Endothelial cell of umbilical vein (primary cell): ENCODE measurements around the gene C2CD3. TPM values are rescaled to one million over a fixed set of nuclear protein-coding genes. Genes with fewer than 3 reads are reported as not detected.

Source experiments
- BruUV-seq: library from RNA; stranded (reverse); fragments of 400-500 nt; replicated peaks from 2 replicates; lab custom pipeline; 2021; lab: Mats Ljungman, UMichigan
- CTCF ChIA-PET: fragments of 300-600, 350-600 bp; sonication (Branson Sonifier 250); formaldehyde crosslinking; loops from one replicate; lab custom pipeline; 2021; ENCODE audit warnings: antibody characterized with exemption, inconsistent platforms; lab: Charles Lee
- POLR2A ChIA-PET: fragments of 300-600, 350-600 bp; sonication (Branson Sonifier 250); formaldehyde crosslinking; loops from one replicate; lab custom pipeline; 2021; ENCODE audit warnings: antibody characterized with exemption, inconsistent platforms; lab: Charles Lee
- DNase-seq: peaks from one replicate; pipeline ENCODE4 v3.0.0-alpha.2; 2011; ENCODE audit warnings: low read depth, low spot score
- FAIRE-seq: peaks from 2 replicates; lab custom pipeline; 2011; peaks lifted over from hg19 to GRCh38; lab: Jason Lieb, UNC
- H2AFZ ChIP-seq: 2 replicates; pipeline ENCODE4 v1.6.0; 2012; ENCODE audit warnings: low read depth, low read length, control low read depth, inconsistent platforms
- H3K27ac ChIP-seq: 2 replicates; pipeline ENCODE4 v1.5.1; 2011; ENCODE audit warnings: low read depth, mild to moderate bottlenecking, control low read depth, low read length, moderate library complexity; ENCODE audit not compliant: insufficient read depth
- H3K27me3 ChIP-seq, 2 experiments: 2 replicates each; pipeline versions ENCODE4 v1.6.0 to v1.6.1; 2011; ENCODE audit warnings: low read length in 2 of 2, mixed read lengths in 1 of 2; ENCODE audit not compliant: control insufficient read depth in 2 of 2, insufficient read depth in 2 of 2
- H3K36me3 ChIP-seq, 2 experiments: 2 replicates in 1 of 2; 3 replicates in 1 of 2; pipeline ENCODE4 v1.5.1; 2011; ENCODE audit warnings: low read length in 2 of 2, mild to moderate bottlenecking in 1 of 2, moderate library complexity in 1 of 2; ENCODE audit not compliant: control insufficient read depth in 2 of 2, insufficient read depth in 2 of 2; ENCODE audit errors: extremely low read depth in 1 of 2
- H3K4me1 ChIP-seq: 3 replicates; pipeline ENCODE4 v1.5.1; 2011; ENCODE audit warnings: mild to moderate bottlenecking, low read length; ENCODE audit not compliant: control insufficient read depth, insufficient read depth; ENCODE audit errors: extremely low read depth
- H3K4me2 ChIP-seq: 2 replicates; pipeline ENCODE4 v1.6.1; 2011; ENCODE audit warnings: low read length, control low read depth, mixed read lengths; ENCODE audit not compliant: insufficient read depth
- H3K4me3 ChIP-seq, 3 experiments: fragments of 200-600 bp in 1 of 3; sonication (generic), shearing (Covaris generic) in 1 of 3; replicated peaks in 1 of 3; 2 replicates each; pipeline ENCODE4 v1.5.1; 2011 to 2016; ENCODE audit warnings: control low read depth in 3 of 3, low read length in 3 of 3, mild to moderate bottlenecking in 2 of 3, inconsistent platforms in 1 of 3, low read depth in 1 of 3, moderate library complexity in 1 of 3; ENCODE audit not compliant: insufficient read depth in 1 of 3
- H3K79me2 ChIP-seq: 2 replicates; pipeline ENCODE4 v1.6.0; 2012; ENCODE audit warnings: low read length, inconsistent platforms; ENCODE audit not compliant: control insufficient read depth, insufficient read depth
- H3K9ac ChIP-seq: replicated peaks from 2 replicates; pipeline ENCODE3; 2011; ENCODE audit warnings: low read length, control low read depth; ENCODE audit not compliant: insufficient read depth; ENCODE audit errors: extremely low read depth
- H3K9me1 ChIP-seq: replicated peaks from 3 replicates; pipeline ENCODE4 v1.6.0; 2011; ENCODE audit warnings: mild to moderate bottlenecking, low read length; ENCODE audit not compliant: control insufficient read depth, insufficient read depth; ENCODE audit errors: extremely low read depth
- H3K9me3 ChIP-seq: replicated peaks from 2 replicates; pipeline ENCODE4 v1.5.1; 2012; ENCODE audit warnings: low read length, inconsistent platforms; ENCODE audit not compliant: control insufficient read depth, insufficient read depth
- H4K20me1 ChIP-seq: replicated peaks from 2 replicates; pipeline ENCODE3; 2011; ENCODE audit warnings: mild to moderate bottlenecking, low read length; ENCODE audit not compliant: control insufficient read depth, insufficient read depth; ENCODE audit errors: extremely low read depth
- CTCF ChIP-seq, 2 donors: IDR thresholded peaks; 1 replicate in 1 of 2; 2 replicates in 1 of 2; pipeline ENCODE4 v1.5.1; 2011; ENCODE audit warnings: low read length in 2 of 2, mild to moderate bottlenecking in 2 of 2, moderate library complexity in 2 of 2, control low read depth in 1 of 2, inconsistent platforms in 1 of 2, low read depth in 1 of 2; ENCODE audit not compliant: insufficient read depth in 1 of 2; ENCODE audit errors: extremely low read depth in 1 of 2
- EZH2 ChIP-seq: IDR thresholded peaks from 2 replicates; pipeline ENCODE4 v1.6.1; 2012; ENCODE audit warnings: borderline replicate concordance, low read depth, mild to moderate bottlenecking, moderate library complexity, low read length, inconsistent platforms; ENCODE audit not compliant: severe bottlenecking
- FOS ChIP-seq: IDR thresholded peaks from 2 replicates; pipeline ENCODE4 v1.6.1; 2011; ENCODE audit warnings: mild to moderate bottlenecking, low read length, moderate library complexity, borderline replicate concordance; ENCODE audit not compliant: insufficient read depth
- GATA2 ChIP-seq: IDR thresholded peaks from 2 replicates; pipeline ENCODE4 v1.7.0; 2011; ENCODE audit warnings: low read depth, mild to moderate bottlenecking, moderate library complexity, mixed read lengths, low read length; ENCODE audit not compliant: insufficient read length, insufficient read depth
- MAX ChIP-seq: IDR thresholded peaks from 2 replicates; pipeline ENCODE4 v1.6.1; 2011; ENCODE audit not compliant: insufficient read depth, insufficient read length
- MYC ChIP-seq: IDR thresholded peaks from one replicate; pipeline ENCODE4 v1.6.1; 2011; ENCODE audit warnings: mild to moderate bottlenecking, low read depth, low read length
- POLR2A ChIP-seq: IDR thresholded peaks from 2 replicates; pipeline ENCODE4 v1.6.1; 2012; ENCODE audit warnings: low read depth, mild to moderate bottlenecking, control low read depth, low read length
- dilution Hi-C: fragments of 300-500 bp; cut with MboI; formaldehyde crosslinking; loops from one replicate; pipeline ENCODE4 v1.15.0; 2019; ENCODE audit warnings: low sequenced_read_pairs; ENCODE audit not compliant: extremely low pct_ligation_motif_present
- intact Hi-C: fragments of 100-400 bp; cut with micrococcal nuclease; formaldehyde crosslinking; loops from one replicate; pipeline ENCODE4 v1.10.0; 2022
- polyA plus RNA-seq, 4 experiments: library from polyadenylated mRNA; depleted of rRNA in 3 of 4; stranded (reverse) in 3 of 4; unstranded in 1 of 4; fragments of >200 nt; gene quantifications; 2 replicates each; pipeline versions ENCODE4 v1.2.1 to v1.2.3, GENCODE V29; 2011 to 2012; ENCODE audit warnings: missing spikeins in 1 of 4
- total RNA-seq: library from RNA; stranded (reverse); gene quantifications from 2 replicates; pipeline ENCODE4 v1.2.3, GENCODE V29; 2021

The C2CD3 gene
- total and polyA plus RNA-seq, 2 donors (not counting 3 experiments of a cell fraction or from before 2014, with no cell fraction given): 12.9 to 36.6 TPM

DNA sequence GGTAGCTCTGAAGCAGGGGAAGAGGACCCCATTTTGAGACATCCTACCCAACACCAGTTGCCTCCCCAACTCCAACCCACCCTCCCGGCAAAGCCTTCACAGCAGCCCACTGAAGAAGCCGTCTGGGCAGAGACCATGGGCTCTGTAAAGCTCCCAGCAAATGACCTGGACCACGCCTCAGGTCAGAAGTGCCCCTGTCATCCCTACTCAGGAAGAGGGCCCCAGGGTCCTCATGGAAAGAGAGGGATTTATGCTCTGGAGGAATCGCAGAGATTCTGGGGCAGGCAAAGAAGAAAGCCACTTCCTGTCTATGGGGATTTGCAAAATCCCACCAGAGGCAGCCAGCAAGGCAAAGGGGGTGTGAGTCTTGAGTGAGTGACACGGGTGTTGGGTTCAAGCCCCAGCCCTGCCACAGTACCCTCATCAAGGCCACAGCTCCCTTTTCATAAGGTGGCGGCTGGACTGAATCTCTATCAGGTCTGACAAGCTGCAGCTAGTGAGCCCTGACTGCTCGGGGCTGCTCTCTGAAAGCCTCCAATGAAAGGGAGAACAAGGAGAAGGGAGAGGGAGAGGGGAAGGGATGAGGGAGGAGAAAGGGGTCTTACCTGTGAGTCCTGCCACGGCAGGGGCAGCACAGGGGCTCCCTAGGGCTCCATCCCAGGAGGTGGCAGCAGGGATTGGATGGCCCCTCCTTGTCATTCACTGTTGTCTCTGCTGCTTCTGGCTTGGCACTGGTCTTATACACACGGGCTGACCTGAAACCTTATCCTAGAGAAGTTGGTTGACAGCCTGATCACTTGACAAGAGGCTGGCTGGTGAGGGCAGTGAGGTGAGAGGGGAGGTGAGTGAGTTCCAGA, 162.2 kb downstream of the C2CD3 start, which contains the start of gene UCP3:
Gene UCP3, minus strand, starts transcription at position 713 of the 857 bp plus-strand sequence. CDS start 2,043 bp downstream, outside the sequence.
- dilution Hi-C loops: no loop called here
- POLR2A ChIA-PET: no interaction called here
- H3K4me1 ChIP-seq: no peaks in the 10 kb centered on the region
- FAIRE-seq (no peak), DNase-seq (no peak)
- no peak within 1 kb of the TSS for H3K27ac ChIP-seq
- H3K9me3 ChIP-seq: no peaks in the 10 kb centered on the region
- H3K36me3 ChIP-seq: peaks cover 0 to 6% of the 10 kb centered on the region in 2 experiments
- BruUV-seq: no TSS peak
- no peaks in the 10 kb centered on the region for H3K27me3 ChIP-seq
- no peak within 1 kb of the TSS for H2AFZ ChIP-seq
- H3K9ac ChIP-seq: no peak within 1 kb of the TSS
- H3K79me2 ChIP-seq: no peaks in the 10 kb centered on the region
- intact Hi-C loops: no loop called here
- TF ChIP-seq POLR2A (no peak), MAX (no peak)
- no peaks in the 10 kb centered on the region for H3K9me1 ChIP-seq
- H3K4me3 ChIP-seq: no peak within 1 kb of the TSS
- no peaks in the 10 kb centered on the region for H4K20me1 ChIP-seq
- CTCF ChIA-PET: no interaction called here
- no peak within 1 kb of the TSS for H3K4me2 ChIP-seq

GRCh38 chr11:74007691-74008372, 163.0 kb downstream of the C2CD3 start:
- H3K9me3 ChIP-seq: no peaks in the 10 kb centered on the region
- intact Hi-C loops (no loop called here), dilution Hi-C loops (no loop called here)
- no peaks in the 10 kb centered on the region for H3K27me3 ChIP-seq
- TF ChIP-seq MYC (no peak), CTCF (IDR thresholded peaks at IDR 0.05; ENCODE audit: extremely low read depth in 1 of 2, insufficient read depth in 1 of 2, low read depth in 1 of 2, low read length in 2 of 2) (no peak), MAX (no peak), GATA2 (no peak), FOS (no peak), EZH2 (no peak)
- H3K4me2 ChIP-seq: no peak overlapping the region
- no TSS peak for BruUV-seq
- H2AFZ ChIP-seq: no peak overlapping the region
- H3K9me1 ChIP-seq: no peaks in the 10 kb centered on the region
- H4K20me1 ChIP-seq: no peaks in the 10 kb centered on the region
- no peak for FAIRE-seq
- peaks cover 0 to under 1% of the 10 kb centered on the region in 2 experiments for H3K36me3 ChIP-seq
- POLR2A ChIA-PET: no interaction called here
- no peaks in the 10 kb centered on the region for H3K4me1 ChIP-seq
- no peaks in the 10 kb centered on the region for H3K79me2 ChIP-seq
- CTCF ChIA-PET: interaction anchor here (0.6 kb wide), 1 partner anchor 618 kb away, joined by 3 read pairs; no protein-coding TSS in a partner anchor
- H3K27ac ChIP-seq: no peak overlapping the region
- DNase-seq: no peak
- H3K9ac ChIP-seq: no peak overlapping the region
- no peak overlapping the region for H3K4me3 ChIP-seq
